Caco-2 (cell line): Measurements from ENCODE around the gene DNM2. TPM values are rescaled to one million over a fixed set of nuclear protein-coding genes. Genes with fewer than 3 reads are reported as not detected.

Source experiments
- BruUV-seq: library from RNA; stranded (reverse); fragments of 400-500 nt; replicated peaks from 2 replicates; lab custom pipeline; 2021; lab: Mats Ljungman, UMichigan
- CTCF ChIA-PET: fragments of 300-600 bp; sonication (Branson Sonifier 250); formaldehyde crosslinking; loops from one replicate; lab custom pipeline; 2022; ENCODE audit warnings: antibody characterized with exemption; lab: Charles Lee
- POLR2A ChIA-PET: fragments of 300-600 bp; sonication (Branson Sonifier 250); formaldehyde crosslinking; loops from one replicate; lab custom pipeline; 2022; ENCODE audit warnings: antibody characterized with exemption; lab: Charles Lee
- DNase-seq, 2 experiments: peaks; one replicate each; pipeline versions ENCODE4 v3.0.0 to v3.0.0-alpha.2; 2020 to 2022
- H3K27me3 ChIP-seq: replicated peaks from 2 replicates; pipeline ENCODE4 v1.6.0; 2011; ENCODE audit warnings: low read length; ENCODE audit not compliant: control insufficient read depth, insufficient read depth
- H3K36me3 ChIP-seq: 2 replicates; pipeline ENCODE4 v1.5.1; 2011; ENCODE audit warnings: low read length; ENCODE audit not compliant: control insufficient read depth, insufficient read depth
- H3K4me1 ChIP-seq: fragments of 250-450 bp; sonication (Bioruptor Pico); 2 replicates; pipeline ENCODE4 v1.5.1; 2020; ENCODE audit warnings: mild to moderate bottlenecking
- H3K4me3 ChIP-seq: 2 replicates; pipeline ENCODE4 v1.5.1; 2011; ENCODE audit warnings: low read depth, mild to moderate bottlenecking, control low read depth, low read length
- H3K9me3 ChIP-seq: fragments of 250-450 bp; sonication (Bioruptor Pico); 2 replicates; pipeline ENCODE4 v1.5.1; 2020; ENCODE audit warnings: mild to moderate bottlenecking, moderate library complexity
- H3K27ac Mint-ChIP-seq: one replicate; pipeline ENCODE4 v1.8.0; 2022; ENCODE audit warnings: mixed read lengths; ENCODE audit not compliant: unreplicated experiment
- H3K27me3 Mint-ChIP-seq: one replicate; pipeline ENCODE4 v1.8.0; 2022; ENCODE audit warnings: mixed read lengths; ENCODE audit not compliant: insufficient read depth, unreplicated experiment
- H3K36me3 Mint-ChIP-seq: one replicate; pipeline ENCODE4 v1.8.0; 2022; ENCODE audit warnings: mild to moderate bottlenecking, mixed read lengths; ENCODE audit not compliant: insufficient read depth, unreplicated experiment
- H3K4me1 Mint-ChIP-seq: one replicate; pipeline ENCODE4 v1.8.0; 2022; ENCODE audit warnings: low read depth, mixed read lengths; ENCODE audit not compliant: unreplicated experiment
- H3K4me3 Mint-ChIP-seq: one replicate; pipeline ENCODE4 v1.8.0; 2022; ENCODE audit warnings: mild to moderate bottlenecking, moderate library complexity, mixed read lengths; ENCODE audit not compliant: unreplicated experiment
- H3K9me3 Mint-ChIP-seq: one replicate; pipeline ENCODE4 v1.8.0; 2022; ENCODE audit warnings: mixed read lengths; ENCODE audit not compliant: unreplicated experiment
- CTCF ChIP-seq, 2 experiments: fragments of 200-600 bp in 1 of 2; IDR thresholded peaks; 1 replicate in 1 of 2; 2 replicates in 1 of 2; pipeline versions ENCODE4 v1.5.1 to v1.8.0; 2011 to 2022; ENCODE audit warnings: antibody characterized with exemption in 1 of 2, control low read depth in 1 of 2, inconsistent platforms in 1 of 2, low read depth in 1 of 2, low read length in 1 of 2, mild to moderate bottlenecking in 1 of 2, moderate library complexity in 1 of 2; ENCODE audit not compliant: insufficient read depth in 1 of 2, severe bottlenecking in 1 of 2, unreplicated experiment in 1 of 2
- intact Hi-C: fragments of 100-400 bp; cut with micrococcal nuclease; formaldehyde crosslinking; loops from one replicate; pipeline ENCODE4 v1.10.0; 2022; ENCODE audit not compliant: unreplicated experiment
- total RNA-seq: library from RNA; stranded (reverse); gene quantifications from 2 replicates; pipeline ENCODE4 v1.2.3, GENCODE V29; 2022

Gene DNM2
- total RNA-seq, 1 experiment from 2014 or later: 137 TPM

- Mint-ChIP-seq H3K27me3 (no peaks in the 10 kb centered on the region), H3K9me3 (no peaks in the 10 kb centered on the region), H3K4me3 (peak overlapping the region; percentile 75), H3K4me1 (no peaks in the 10 kb centered on the region), H3K27ac (peak overlapping the region; percentile 53), H3K36me3 (peaks cover 26% of the 10 kb centered on the region)
- no peaks in the 10 kb centered on the region for H3K9me3 ChIP-seq
- CTCF ChIA-PET: interaction anchor here (0.5 to 1.0 kb wide), 11 partner anchors 17 to 165 kb away, joined by 3 to 10 read pairs (median 3); partner anchors contain the start of genes DNM2 and TMED1
- H3K4me3 ChIP-seq: peak overlapping the region; percentile 51
- peaks cover 22% of the 10 kb centered on the region for H3K4me1 ChIP-seq
- intact Hi-C loops: no loop called here
- no peaks in the 10 kb centered on the region for H3K36me3 ChIP-seq
- no peaks in the 10 kb centered on the region for H3K27me3 ChIP-seq
- BruUV-seq: no TSS peak
- POLR2A ChIA-PET: interaction anchor here (0.6 to 1.0 kb wide), 2 partner anchors 34 to 57 kb away, joined by 3 to 4 read pairs; partner anchors contain the start of gene TMED1
- TF ChIP-seq CTCF (IDR thresholded peaks at IDR 0.05; ENCODE audit: insufficient read depth in 1 of 2, low read depth in 1 of 2, low read length in 1 of 2, severe bottlenecking in 1 of 2, unreplicated experiment in 1 of 2): no peak
- DNase-seq: no peak
Observed at GRCh38 chr19:10870501-10870954, 152.6 kb downstream of the DNM2 start.

GRCh38 chr19:10870955-10871603 lies 153.2 kb downstream of the DNM2 start, which contains the start of gene CARM1:
CARM1 (plus strand) TSS chr19:10871553; CDS start chr19:10871703, 150 bp downstream.
- Histone ChIP-seq H3K36me3 (no peaks in the 10 kb centered on the region), H3K4me3 (peak within 1 kb of the TSS; percentile 70), H3K27me3 (no peaks in the 10 kb centered on the region), H3K4me1 (peaks cover 22% of the 10 kb centered on the region), H3K9me3 (no peaks in the 10 kb centered on the region)
- H3K4me1 Mint-ChIP-seq: no peaks in the 10 kb centered on the region
- no peaks in the 10 kb centered on the region for H3K9me3 Mint-ChIP-seq
- DNase-seq: peak; percentile 98 to 99
- ChIA-PET CTCF (interaction anchor here (0.5 to 1.4 kb wide), 12 partner anchors 13 to 165 kb away, joined by 3 to 10 read pairs (median 3); partner anchors contain the start of genes DNM2 and TMED1), POLR2A (interaction anchor here (0.6 to 1.0 kb wide), 2 partner anchors 35 to 57 kb away, joined by 3 to 4 read pairs; partner anchors contain the start of gene TMED1)
- peak within 1 kb of the TSS; percentile 88 for H3K27ac Mint-ChIP-seq
- peak; percentile 32 to 51 for TF ChIP-seq CTCF (IDR thresholded peaks at IDR 0.05; ENCODE audit: insufficient read depth in 1 of 2, low read depth in 1 of 2, low read length in 1 of 2, severe bottlenecking in 1 of 2, unreplicated experiment in 1 of 2)
- H3K27me3 Mint-ChIP-seq: no peaks in the 10 kb centered on the region
- H3K36me3 Mint-ChIP-seq: peaks cover 27% of the 10 kb centered on the region
- intact Hi-C loops: loop anchor here (1.0 kb wide), 1 partner anchor 35 kb away; the partner anchor contains the start of gene TMED1
- BruUV-seq: no TSS peak
- H3K4me3 Mint-ChIP-seq: peak within 1 kb of the TSS; percentile 92
